NCI-H1105 treated with DMSO at 0.1 percent for 48 hours (cell line): ENCODE results near the gene SMYD5.
A peak's percentile ranks its signal among the peaks of the same experiment; 100 is the strongest.
"Not testable (repeated sequence)": the region's sequence is repeated elsewhere in the genome, so short reads cannot be mapped to it uniquely, and the experiment has no call there.

Experiments used
- DNase-seq: peaks from one replicate; lab custom pipeline; 2025; lab: John Stamatoyannopoulos, UW

The SMYD5 gene

DNA sequence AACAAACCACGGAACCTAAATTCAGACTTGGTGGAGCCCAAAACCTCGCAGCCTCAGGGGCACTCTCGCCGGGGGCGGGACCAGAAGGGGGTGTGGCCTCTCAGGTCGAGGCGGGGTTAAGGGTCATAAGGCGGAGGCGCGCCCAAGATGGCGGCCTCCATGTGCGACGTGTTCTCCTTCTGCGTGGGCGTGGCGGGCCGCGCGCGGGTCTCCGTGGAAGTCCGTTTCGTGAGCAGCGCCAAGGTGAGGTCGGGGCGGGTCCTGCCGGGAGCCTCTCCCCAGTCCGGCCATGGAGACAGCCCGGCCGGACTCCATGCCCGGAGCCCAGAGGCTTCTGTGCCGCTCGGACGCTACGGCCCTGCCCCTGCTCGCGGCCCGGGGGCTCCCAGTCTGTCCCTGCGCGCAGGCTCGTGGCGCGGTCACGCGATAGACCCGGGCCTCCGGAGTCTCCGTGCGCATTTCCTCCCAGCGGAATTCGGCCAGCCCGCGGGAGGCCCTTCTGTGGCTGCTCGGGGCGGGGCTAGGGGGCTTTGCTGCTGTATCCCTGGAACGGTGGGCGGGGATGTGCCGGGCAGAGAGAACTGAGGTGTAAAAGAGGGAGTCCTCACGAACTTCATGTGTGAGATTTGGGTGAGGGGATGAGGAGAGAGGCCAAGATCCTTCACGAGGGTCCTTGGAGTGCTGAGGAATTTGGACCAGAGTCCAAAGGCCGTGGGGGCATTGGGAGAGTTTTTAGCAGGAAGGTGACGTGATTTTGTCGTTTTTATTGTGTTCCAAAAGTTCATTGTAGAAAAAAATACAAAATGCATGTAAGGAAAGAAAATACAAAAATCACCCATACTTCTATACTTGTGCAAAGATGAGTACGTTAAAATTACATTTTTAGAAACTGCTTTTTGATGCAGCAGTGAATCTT is at the start of gene SMYD5:
Gene SMYD5, plus strand, starts transcription at position 126 of the 916 bp plus-strand sequence. Its CDS starts 22 bp downstream, at position 148.
- peak; percentile 67 for DNase-seq

DNA sequence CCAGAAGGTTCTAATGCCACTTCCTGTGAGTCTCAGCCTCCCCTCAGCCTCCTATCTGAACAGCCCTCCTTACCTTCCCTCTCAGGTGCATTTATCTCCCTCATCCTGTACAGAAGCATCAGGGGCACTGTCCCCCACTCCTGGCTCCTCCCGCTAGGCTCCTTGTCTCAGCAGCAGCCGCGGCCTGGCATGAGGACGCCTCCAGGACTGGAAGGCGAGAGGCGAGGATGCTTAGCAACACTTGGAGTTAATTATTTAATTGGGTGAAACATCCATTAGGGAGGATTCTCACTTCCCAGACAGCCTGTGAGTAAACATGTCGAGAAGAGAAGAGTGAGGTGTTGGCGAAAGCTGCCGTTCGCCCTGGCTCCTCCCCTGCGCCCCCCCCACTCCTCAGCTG is 48.1 kb upstream of the SMYD5 start:
- DNase-seq = not testable (repeated sequence)

DNA sequence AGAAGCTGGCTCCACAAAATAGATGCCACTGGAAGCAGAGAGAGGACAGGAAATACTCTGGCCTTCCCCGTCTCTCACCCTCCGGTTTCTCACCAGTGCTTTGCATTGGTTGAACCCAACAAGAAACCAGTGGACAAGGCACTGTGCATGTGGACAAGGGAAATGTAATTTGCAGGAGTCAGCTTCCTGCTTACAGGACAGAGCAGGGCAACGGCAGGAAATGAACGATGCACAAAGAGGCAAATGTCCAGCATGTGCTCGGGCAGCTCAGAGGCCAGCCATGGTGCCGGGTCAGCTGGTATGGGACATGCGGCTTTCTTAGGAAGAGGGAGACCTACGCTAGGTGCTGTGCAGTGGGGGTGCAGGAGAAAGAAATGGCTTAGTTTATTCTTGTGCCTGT is 47.2 kb upstream of the SMYD5 start:
- not testable (repeated sequence) for DNase-seq

DNA sequence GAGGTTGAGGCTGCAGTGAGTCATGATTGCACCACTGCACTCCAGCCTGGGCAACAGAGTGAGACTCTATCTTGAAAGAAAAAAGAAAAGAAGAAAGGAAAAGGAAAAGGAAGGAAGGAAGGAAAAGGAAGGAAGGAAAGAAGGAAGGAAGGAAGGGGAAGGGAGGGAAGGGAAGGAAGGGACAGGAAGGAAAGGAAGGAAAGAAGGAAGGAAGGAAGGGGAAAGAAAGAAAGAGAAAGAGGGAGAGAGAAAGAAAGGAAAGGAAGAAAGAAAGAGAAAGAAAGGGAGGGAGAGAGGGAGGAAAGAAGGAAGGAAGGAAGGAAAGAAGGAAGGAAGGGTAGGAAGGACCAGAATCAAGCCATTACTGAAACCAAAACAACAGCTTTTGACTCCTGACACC is 45.7 kb upstream of the SMYD5 start:
- not testable (repeated sequence) for DNase-seq

DNA sequence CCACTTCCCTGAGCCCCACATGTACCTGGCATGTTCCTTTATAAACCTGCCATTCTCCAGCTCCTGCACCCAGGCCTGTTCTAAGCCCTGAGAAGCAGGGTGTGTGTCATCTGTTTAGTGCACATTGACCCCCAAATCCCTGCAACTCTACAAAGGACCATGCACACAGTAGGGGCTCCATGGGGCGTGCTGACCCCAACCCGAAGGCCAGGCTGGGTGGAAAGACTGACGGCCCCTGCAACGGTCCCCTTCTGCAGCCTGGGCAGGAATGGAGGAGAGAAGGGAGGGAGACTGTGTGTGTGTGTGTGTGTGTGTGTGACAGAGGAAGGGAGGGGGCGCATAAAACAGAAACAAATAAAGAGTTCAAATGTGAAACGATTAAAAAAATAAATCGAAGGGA is 43.7 kb upstream of the SMYD5 start:
- not testable (repeated sequence) for DNase-seq

DNA sequence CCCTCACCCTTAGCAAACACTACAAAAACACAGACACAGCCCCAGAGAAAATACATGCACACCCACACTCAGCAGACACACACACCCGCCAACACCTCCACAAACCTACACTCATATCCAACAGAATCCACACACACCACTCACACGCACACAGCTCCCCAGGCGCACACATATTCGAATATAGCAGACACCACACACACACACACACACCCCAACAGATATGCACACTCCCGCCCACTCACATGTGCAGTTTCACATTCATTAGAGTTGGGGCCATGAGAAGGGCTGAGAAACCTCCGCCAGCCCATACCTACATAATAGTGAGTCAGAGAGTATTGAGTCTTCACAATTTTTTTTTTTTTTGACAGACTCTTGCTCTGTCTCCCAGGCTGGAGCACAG is 41.1 kb upstream of the SMYD5 start:
- no peak for DNase-seq

DNA sequence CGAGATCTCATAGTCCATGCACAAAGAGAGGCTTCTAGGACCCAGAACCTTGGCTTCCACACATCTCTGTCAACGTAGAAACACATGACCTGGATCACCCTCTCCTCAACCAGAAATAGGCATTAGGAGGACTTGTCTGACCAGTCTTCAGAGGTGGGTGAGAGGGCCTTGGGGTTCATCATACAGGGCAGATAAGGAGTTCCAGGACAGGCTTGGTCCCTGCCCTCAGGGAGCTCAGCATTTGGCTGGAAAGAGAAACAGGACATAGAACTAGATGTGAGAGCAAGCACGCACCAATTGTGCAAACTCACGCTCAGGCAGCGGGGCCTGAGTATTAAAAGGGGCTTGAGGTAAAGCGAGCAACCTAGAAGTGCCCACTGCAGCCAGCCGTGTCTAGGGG is 40.3 kb upstream of the SMYD5 start:
- DNase-seq = no peak

DNA sequence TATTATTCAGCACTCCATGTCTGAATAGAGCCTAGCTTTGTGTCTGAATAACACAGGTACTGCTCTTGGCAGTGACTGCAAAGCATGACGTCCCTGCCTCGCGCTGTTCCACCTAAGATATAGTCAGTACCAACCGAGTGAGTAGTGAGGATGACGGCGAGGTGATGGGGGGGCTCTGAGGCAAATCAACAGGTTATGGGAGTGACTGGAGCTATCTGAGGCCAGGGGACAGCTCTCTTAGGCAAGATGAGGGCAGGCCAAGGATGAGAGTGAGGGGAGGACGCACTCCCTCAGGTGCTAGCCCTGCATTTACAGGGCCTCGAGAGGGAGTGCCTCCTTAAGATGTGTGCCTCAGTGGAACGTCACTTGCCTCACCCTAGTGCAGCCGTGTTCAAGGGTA is 39.8 kb upstream of the SMYD5 start:
- DNase-seq = no peak

DNA sequence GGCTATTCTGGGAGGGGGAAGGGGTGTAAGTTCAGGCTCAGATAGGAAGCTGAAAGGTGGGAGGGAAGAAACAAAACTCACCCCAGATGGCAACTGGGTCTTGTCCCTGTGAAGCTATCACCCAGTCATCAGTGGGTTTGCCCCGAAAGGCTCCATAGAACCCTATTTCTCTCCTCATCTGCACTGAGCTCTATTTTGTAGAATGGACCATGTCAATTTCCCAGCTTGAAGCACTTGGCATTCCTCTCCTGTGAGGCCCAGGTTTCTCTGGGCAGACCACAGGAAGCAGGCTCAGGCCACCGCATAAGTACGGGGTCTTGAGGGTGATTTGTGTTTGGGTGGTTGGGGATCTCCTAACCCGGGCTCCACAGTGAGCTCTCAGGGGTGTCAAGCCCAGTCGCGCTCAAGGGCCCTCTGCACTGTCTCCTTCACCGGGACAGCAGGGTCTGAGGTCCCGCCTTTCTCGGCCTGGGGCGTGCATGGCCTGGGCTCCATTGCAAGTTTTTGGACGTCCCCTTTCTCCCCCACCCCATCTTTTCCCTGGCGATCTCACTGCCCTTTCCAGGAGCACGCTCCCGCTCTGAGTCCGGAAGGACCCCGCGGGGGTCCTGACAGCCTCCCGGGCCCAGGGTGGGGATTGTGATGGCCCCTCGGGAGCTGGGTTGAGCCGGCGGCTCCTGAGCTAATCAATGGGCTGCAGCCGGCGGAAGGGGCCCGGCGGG is 38.9 kb upstream of the SMYD5 start:
- no peak for DNase-seq

DNA sequence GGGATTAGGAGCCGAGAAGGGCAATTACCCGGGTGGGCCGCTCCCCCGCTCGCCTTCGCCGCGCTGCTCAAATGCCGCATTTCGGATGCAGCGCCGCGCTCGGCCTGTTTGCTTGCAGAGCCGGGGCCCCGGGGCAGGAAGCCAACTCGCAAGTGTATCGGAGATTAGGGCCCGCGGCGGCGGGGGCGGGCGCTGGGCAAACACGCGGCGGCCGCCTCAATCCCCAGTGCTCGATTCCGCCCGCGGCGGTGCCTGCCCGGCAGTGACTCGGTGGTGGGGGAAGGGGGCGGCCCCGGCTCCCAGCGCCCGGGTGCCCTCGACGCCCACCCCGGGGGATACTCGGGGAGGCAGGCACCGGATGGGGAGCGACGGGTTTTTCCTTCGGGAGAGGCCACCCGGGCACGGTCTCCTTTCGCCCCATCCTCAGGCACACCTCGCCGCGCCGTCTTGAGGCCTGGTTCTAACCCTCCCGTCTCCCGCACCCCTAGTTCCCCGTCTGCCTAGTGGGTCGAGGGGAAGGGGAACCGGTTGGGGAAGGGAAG is 38.3 kb upstream of the SMYD5 start:
- peak; percentile 36 for DNase-seq

DNA sequence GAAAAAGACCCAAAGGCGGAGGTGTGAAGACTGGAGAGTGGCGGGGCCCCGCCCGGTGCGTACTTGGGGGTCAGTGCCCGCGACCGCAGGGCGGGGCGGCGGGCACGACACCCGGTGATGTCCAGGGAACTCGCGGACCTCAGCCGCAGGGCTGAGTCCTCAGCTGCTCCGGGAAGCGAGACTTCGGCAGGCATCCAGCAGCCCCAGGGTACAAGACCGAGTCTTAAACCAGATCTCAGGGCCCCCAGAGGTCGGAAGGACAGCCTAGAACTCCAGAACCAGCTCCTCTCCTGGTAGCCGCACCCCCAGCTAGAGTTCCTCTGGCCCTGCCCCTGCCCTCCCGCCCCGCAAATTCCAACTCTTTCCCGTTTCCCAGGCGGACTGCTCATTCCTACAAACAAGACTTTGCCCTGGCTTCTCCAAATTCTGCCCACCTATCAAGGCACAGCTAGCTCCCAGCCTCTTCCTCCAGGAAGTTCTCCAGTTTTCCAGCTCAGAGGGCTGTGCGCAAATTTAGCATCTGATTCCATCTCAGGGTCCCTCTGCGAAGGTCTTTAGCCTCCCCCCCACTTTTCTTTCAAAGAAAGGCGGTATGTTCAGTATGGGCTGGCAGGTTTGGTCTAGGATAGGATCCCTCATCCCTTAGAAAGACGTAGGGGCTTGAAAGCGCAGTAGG is 37.7 kb upstream of the SMYD5 start:
- DNase-seq = no peak

DNA sequence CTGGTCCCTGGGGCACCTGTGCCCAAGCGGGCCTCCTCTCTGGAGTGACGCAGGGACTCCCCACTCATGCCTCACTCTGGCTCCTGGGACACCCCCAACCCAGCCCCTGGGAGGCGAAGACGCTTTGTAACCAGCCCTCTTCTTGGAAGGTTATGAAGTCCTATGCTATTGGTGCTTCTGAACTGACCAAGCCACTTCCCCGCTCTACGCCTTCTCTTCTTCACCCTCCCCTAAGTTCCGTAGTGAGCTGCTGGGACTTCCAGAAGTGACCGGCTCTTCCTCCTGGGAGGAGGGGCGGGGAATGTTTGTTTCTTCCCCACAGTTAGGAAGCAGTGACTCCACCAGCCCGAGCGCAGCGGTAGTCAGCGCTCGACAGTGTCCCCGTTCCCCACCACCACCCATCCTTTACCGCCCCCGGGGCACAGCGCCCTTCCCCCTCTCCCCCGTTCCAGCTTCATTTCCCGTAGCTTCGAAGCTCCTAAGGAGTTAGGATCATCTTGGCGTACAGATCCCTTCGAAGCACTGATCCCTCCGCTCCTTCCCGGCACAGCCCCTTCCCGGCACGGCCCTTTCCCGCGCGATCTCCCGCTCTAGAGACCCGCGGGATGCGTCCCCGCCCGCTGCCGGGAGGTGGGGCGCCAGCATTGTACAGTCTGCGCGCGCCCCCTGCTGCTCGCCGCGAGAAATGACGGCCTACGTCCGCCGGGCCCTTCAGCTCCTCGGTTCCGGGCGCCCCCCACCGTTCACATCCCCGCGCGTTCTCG is 37.0 kb upstream of the SMYD5 start:
- peak; percentile 77 for DNase-seq

DNA sequence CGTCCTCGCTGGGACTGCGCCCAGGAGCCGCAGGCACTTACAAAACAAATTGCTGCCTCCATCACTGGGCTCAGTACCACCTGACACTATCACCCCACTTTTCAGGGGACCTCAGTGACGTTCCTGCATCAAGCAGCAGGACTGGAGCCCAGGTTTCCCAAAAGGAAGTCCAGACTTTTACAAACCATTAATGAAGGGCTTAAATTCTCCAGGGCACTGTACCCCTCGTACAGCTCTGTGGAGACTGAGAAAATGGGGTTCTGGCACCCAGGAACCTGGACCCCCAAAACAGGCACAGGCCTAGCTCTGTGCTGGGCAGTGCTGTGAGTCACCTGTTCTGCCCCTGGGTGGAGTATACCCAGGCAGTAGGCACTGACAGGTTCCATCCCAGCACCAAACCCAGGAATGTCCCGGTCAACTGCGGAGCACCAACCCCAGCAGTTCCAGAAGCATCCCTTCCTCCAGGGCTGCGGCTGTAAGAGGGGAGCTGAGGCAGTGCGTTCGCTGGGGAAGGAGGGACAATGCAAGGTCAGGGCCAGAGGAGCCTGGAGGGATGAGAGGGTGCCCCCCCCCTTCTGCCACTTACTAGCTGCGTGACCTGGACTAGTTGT is 36.3 kb upstream of the SMYD5 start:
- no peak for DNase-seq

DNA sequence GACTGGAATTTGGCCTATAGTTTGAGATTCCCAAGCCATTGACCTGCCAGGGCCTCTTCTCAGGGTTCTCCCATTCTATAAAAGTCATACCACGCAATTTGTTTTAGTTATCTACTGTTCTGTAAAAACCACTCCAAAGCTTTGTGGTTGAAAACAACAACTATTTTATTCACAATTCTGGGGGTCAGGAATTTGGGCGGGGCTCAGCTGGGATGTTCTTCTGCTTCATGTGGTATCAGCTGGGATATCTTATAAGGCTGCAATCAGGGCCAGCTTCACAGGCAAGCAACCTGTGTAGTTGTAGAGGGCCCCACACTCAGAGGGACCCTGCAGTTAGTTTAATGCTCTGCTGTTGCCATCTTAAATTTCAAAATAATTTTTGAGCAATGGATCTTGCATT is 28.1 kb upstream of the SMYD5 start:
- no peak for DNase-seq

DNA sequence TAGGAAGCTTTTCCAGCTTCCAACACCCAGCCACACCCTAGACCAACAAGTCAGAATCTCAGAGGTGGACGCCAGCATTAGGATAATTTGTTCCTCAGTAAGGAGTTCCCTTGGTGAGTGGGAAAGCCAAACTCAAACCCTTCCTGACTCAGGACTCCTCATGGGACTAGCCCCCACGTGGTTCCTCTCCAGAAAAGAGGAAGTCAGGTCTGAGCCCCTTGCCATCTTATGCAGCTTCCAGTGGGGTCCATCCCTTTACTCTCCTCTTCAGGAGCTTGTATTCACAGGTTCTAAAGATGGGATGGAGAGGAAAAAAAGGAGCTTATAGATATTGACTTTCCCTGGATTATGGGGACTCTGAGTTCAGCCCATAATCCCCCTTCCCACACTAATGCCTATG is 26.5 kb upstream of the SMYD5 start:
- DNase-seq = no peak

DNA sequence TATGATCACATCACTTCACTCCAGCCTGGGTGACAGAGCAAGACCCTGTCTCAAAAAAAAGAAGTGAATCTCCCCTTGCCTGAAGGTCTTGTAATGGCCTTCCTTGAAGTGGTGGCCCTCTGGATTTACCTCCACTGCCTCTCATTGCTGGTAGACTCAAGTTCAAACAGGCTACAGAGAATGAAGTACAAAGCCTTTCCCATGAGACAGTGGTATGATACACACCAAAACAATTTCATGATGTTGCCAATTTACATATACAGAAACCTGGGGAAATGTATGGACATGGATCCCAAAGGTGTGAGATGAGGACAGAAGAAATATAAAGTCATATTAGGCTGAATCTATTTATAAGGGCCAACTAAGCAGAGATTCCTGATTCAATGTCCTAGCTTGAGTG is 16.5 kb upstream of the SMYD5 start:
- DNase-seq = no peak

DNA sequence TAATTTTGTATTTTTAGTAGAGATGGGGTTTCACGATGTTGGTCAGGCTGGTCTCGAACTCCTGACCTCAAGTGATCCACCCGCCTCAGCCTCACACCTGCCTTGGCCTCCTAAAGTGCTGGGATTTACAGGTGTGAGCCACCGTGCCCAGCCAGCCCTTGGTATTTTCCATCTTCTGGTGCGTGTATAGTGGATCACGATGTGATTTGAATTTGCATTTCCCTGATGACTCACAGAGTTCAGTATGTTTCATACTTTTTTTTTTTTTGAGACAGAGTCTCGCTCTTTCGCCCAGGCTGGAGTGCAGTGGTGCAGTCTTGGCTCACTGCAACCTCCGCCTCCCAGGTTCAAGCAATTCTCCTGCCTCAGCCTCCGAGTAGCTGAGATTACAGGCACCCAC is 13.8 kb upstream of the SMYD5 start:
- not testable (repeated sequence) for DNase-seq

DNA sequence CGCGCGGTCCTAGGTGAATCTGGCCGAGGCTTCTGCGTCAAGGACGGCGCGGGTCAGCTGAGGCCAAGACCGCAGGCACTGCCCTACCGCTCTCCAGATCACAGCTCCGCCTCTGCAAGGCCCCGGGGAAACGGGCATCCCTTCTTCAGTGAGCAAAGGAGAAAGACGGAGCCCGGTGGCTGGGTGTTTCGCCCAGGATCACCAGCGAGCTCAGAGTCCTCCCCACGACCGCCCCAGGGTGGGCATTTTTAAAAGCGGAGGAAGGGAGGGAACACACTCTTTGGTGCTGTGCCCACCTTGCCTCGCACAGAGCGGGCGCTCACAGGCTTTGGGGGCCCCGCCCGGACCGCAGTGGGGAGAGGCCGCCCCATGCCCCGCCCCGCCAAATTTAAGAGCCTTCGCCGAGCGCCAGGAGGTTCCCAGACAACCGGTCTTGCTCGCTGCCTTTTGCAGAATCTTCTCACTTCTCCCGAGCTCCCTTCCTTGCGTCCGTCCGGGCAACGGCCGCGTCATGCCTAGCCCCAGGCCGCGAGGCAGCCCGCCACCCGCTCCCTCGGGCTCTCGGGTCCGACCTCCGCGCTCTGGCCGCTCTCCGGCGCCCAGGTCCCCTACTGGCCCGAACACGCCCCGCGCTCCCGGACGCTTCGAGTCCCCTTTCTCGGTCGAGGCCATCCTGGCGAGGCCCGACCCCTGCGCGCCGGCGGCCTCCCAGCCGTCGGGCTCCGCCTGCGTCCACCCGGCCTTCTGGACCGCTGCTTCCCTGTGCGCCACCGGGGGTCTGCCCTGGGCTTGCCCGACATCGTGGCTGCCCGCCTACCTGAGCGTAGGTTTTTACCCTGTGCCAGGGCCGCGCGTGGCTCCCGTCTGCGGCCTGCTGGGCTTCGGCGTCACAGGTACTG is 11.6 kb upstream of the SMYD5 start, which contains the start of gene NOTO:
Gene NOTO, plus strand, starts transcription at position 419 of the 899 bp plus-strand sequence. Its CDS starts 93 bp downstream, at position 512.
- peak; percentile 55 for DNase-seq

DNA sequence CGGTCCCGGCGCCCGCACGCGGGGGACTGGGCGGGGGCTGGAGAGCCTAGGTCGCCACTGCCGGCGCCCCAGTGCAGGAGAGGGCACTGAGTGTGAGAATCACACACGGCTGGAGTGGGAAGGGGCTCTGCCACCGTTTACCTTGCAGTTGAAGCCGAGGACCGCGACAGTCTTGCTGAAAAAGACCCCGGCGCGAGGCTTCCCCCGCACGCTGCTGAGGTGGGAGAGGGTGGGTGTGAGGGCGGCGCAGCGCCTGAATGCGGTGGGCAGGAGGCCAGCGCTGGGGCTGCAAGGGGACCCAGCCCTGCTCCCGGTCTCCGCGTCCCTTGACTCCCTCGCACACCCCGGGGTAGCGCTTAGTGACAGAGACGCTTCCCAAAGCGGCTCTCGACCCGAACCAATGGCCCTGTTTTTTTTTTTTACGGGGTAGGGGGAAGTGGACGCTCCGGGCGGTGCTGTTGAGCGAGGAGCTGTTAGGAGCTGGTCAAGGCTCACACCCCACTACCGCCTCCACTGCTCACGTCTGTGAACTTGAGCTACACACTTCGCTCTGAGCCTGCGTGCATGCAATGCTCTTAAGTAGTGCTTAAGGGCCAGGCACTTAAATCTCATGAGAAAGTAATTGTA is 10.9 kb upstream of the SMYD5 start:
- no peak for DNase-seq
